IMR-90 (cell line): ENCODE measurements around the gene ADCY2. TPM values are rescaled to one million over a fixed set of nuclear protein-coding genes. Genes with fewer than 3 reads are reported as not detected.

ENCODE experiments used
- ATAC-seq: fragments of 200-7000 bp; cut with Tn5 transposase; 2 replicates; pipeline ENCODE4 v1.9.1; 2020; ENCODE audit warnings: low read depth, mild to moderate bottlenecking, moderate library complexity
- BruUV-seq: library from RNA; stranded (reverse); fragments of 400-500 nt; replicated peaks from 2 replicates; lab custom pipeline; 2021; lab: Mats Ljungman, UMichigan
- CTCF ChIA-PET: fragments of 300-600 bp; formaldehyde crosslinking; extraction: SDS; loops from one replicate; lab custom pipeline; 2021; ENCODE audit warnings: antibody characterized with exemption; lab: Yijun Ruan, JAX
- POLR2A ChIA-PET: fragments of 300-600 bp; sonication (Branson Sonifier 250); formaldehyde crosslinking; loops from one replicate; lab custom pipeline; 2022; ENCODE audit warnings: antibody characterized with exemption; ENCODE audit not compliant: unreplicated experiment; lab: Charles Lee
- DNase-seq: peaks from one replicate; pipeline ENCODE4 v3.0.0; 2013
- H2AFZ ChIP-seq: replicated peaks from 2 replicates; pipeline ENCODE3; 2013; ENCODE audit warnings: low read length, mild to moderate bottlenecking; ENCODE audit not compliant: poor library complexity
- H2AK5ac ChIP-seq: 2 replicates; pipeline ENCODE4 v1.6.1; 2013; ENCODE audit warnings: low read depth, low read length, inconsistent platforms
- H2AK9ac ChIP-seq: replicated peaks from 2 replicates; pipeline ENCODE3; 2013; ENCODE audit warnings: mild to moderate bottlenecking, low read depth, low read length, moderate library complexity; ENCODE audit not compliant: poor library complexity
- H2BK120ac ChIP-seq: 2 replicates; pipeline ENCODE4 v1.6.1; 2013; ENCODE audit warnings: low read depth, low read length, inconsistent platforms
- H2BK15ac ChIP-seq: 3 replicates; pipeline ENCODE4 v1.6.1; 2013; ENCODE audit warnings: low read depth, low read length, inconsistent platforms
- H2BK20ac ChIP-seq: 2 replicates; pipeline ENCODE4 v1.6.1; 2013; ENCODE audit warnings: low read depth, mild to moderate bottlenecking, inconsistent platforms, low read length, moderate library complexity
- H2BK5ac ChIP-seq: 2 replicates; pipeline ENCODE4 v1.6.1; 2013; ENCODE audit warnings: mild to moderate bottlenecking, low read depth, low read length, inconsistent platforms; ENCODE audit not compliant: poor library complexity, severe bottlenecking
- H3K14ac ChIP-seq: replicated peaks from 2 replicates; pipeline ENCODE4 v1.6.1; 2013; ENCODE audit warnings: low read depth, low read length, inconsistent platforms
- H3K18ac ChIP-seq: 2 replicates; pipeline ENCODE4 v1.6.1; 2013; ENCODE audit warnings: low read depth, low read length, control low read depth
- H3K23ac ChIP-seq: 2 replicates; pipeline ENCODE4 v1.6.1; 2013; ENCODE audit warnings: low read depth, low read length, inconsistent platforms
- H3K27ac ChIP-seq: 2 replicates; pipeline ENCODE4 v1.5.1; 2013; ENCODE audit warnings: mild to moderate bottlenecking, control low read depth, low read length; ENCODE audit not compliant: insufficient read depth
- H3K27me3 ChIP-seq: 2 replicates; pipeline ENCODE4 v1.6.1; 2013; ENCODE audit warnings: low read length; ENCODE audit not compliant: control insufficient read depth, insufficient read depth
- H3K36me3 ChIP-seq: 2 replicates; pipeline ENCODE4 v1.6.1; 2013; ENCODE audit warnings: low read length, mixed read lengths; ENCODE audit not compliant: control insufficient read depth, insufficient read depth
- H3K4ac ChIP-seq: 2 replicates; pipeline ENCODE4 v1.6.1; 2013; ENCODE audit warnings: low read depth, low read length, inconsistent platforms
- H3K4me1 ChIP-seq: 2 replicates; pipeline ENCODE4 v1.6.1; 2013; ENCODE audit warnings: low read length, mixed read lengths; ENCODE audit not compliant: control insufficient read depth, insufficient read depth
- H3K4me2 ChIP-seq: 2 replicates; pipeline ENCODE4 v1.6.1; 2013; ENCODE audit warnings: low read depth, mild to moderate bottlenecking, control low read depth, low read length, moderate library complexity
- H3K4me3 ChIP-seq: 2 replicates; pipeline ENCODE4 v1.5.1; 2013; ENCODE audit warnings: low read depth, mild to moderate bottlenecking, control low read depth, low read length, moderate library complexity; ENCODE audit not compliant: insufficient read depth
- H3K56ac ChIP-seq: 2 replicates; pipeline ENCODE4 v1.6.1; 2013; ENCODE audit warnings: low read length, inconsistent platforms; ENCODE audit not compliant: insufficient read depth; ENCODE audit errors: extremely low read depth
- H3K79me1 ChIP-seq, 2 experiments: 2 replicates each; pipeline ENCODE4 v1.6.1; 2013; ENCODE audit warnings: low read length in 2 of 2, inconsistent platforms in 1 of 2, low read depth in 1 of 2
- H3K9ac ChIP-seq: 2 replicates; pipeline ENCODE4 v1.6.1; 2013; ENCODE audit warnings: low read depth, low read length, control low read depth
- H3K9me1 ChIP-seq: 2 replicates; pipeline ENCODE4 v1.6.1; 2013; ENCODE audit warnings: low read length, inconsistent platforms; ENCODE audit not compliant: insufficient read depth
- H3K9me3 ChIP-seq: 2 replicates; pipeline ENCODE4 v1.6.1; 2013; ENCODE audit warnings: low read length; ENCODE audit not compliant: control insufficient read depth, insufficient read depth
- H4K20me1 ChIP-seq: 2 replicates; pipeline ENCODE4 v1.6.1; 2013; ENCODE audit warnings: low read length, inconsistent platforms; ENCODE audit not compliant: insufficient read depth
- H4K5ac ChIP-seq: 2 replicates; pipeline ENCODE4 v1.6.1; 2013; ENCODE audit warnings: mild to moderate bottlenecking, low read depth, low read length, control low read depth
- H4K8ac ChIP-seq, 2 experiments: 2 replicates each; pipeline ENCODE4 v1.6.1; 2013; ENCODE audit warnings: low read depth in 2 of 2, low read length in 2 of 2, control low read depth in 1 of 2, inconsistent platforms in 1 of 2
- H4K91ac ChIP-seq: 2 replicates; pipeline ENCODE4 v1.6.1; 2013; ENCODE audit warnings: low read depth, low read length, inconsistent platforms; ENCODE audit not compliant: insufficient read depth
- MXI1 ChIP-seq: IDR thresholded peaks from 2 replicates; pipeline ENCODE4 v1.6.1; 2012; ENCODE audit warnings: low read depth, mild to moderate bottlenecking, low read length, moderate library complexity, borderline replicate concordance
- POLR2A ChIP-seq: IDR thresholded peaks from 2 replicates; pipeline ENCODE4 v1.6.1; 2012; ENCODE audit warnings: mild to moderate bottlenecking, low read depth, low read length
- RAD21 ChIP-seq: IDR thresholded peaks from 2 replicates; pipeline ENCODE4 v1.6.1; 2012; ENCODE audit warnings: low read length, improper control_type of control experiment
- RFX5 ChIP-seq: IDR thresholded peaks from 2 replicates; pipeline ENCODE4 v1.8.0; 2012; ENCODE audit warnings: low read depth, mild to moderate bottlenecking, low read length, moderate library complexity
- WGBS, 2 experiments: methylation state at CpG; one replicate each; pipeline versions ENCODE4 v1.1.5 to v1.1.7; 2013; ENCODE audit warnings: missing lambda C conversion rate in 2 of 2; ENCODE audit not compliant: insufficient read length in 1 of 2; ENCODE audit errors: extremely low coverage in 2 of 2; 5-methylcytosine and 5-hydroxymethylcytosine counted together
- dilution Hi-C: fragments of 300-500 bp; cut with HindIII; formaldehyde crosslinking; loops from one replicate; pipeline ENCODE4 v1.14.3; 2018; ENCODE audit warnings: low sequenced_read_pairs; ENCODE audit not compliant: unreplicated experiment
- in situ Hi-C: fragments of 300-500 bp; cut with MboI; formaldehyde crosslinking; loops from 3 replicates; pipeline ENCODE4 v1.14.3; 2019; ENCODE audit warnings: low sequenced_read_pairs, inconsistent platforms, mixed read lengths
- intact Hi-C: fragments of 100-400 bp; cut with micrococcal nuclease; formaldehyde crosslinking; loops from 2 replicates; pipeline ENCODE4 v1.10.0; 2022
- polyA plus RNA-seq, 3 experiments: library from polyadenylated mRNA; depleted of rRNA; stranded (reverse); fragments of >200 nt; gene quantifications; 2 replicates each; pipeline ENCODE4 v1.2.3, GENCODE V29; 2012; ENCODE audit warnings: low replicate concordance in 1 of 3
- total RNA-seq: library from RNA; depleted of rRNA; stranded (reverse); fragments of >200 nt; gene quantifications from 2 replicates; pipeline ENCODE4 v1.2.3, GENCODE V29; 2012
- TF ChIP-seq, protein P1 (sequence below): fragments of 150-350 bp; IDR thresholded peaks from 2 replicates; pipeline ENCODE4 v1.6.1; 2016; ENCODE audit warnings: low read depth, mild to moderate bottlenecking, low read length, moderate library complexity, borderline replicate concordance

ADCY2 gene
- total and polyA plus RNA-seq, 2 of the 4 experiments (the other 2 are of a cell fraction) = not detected

DNA sequence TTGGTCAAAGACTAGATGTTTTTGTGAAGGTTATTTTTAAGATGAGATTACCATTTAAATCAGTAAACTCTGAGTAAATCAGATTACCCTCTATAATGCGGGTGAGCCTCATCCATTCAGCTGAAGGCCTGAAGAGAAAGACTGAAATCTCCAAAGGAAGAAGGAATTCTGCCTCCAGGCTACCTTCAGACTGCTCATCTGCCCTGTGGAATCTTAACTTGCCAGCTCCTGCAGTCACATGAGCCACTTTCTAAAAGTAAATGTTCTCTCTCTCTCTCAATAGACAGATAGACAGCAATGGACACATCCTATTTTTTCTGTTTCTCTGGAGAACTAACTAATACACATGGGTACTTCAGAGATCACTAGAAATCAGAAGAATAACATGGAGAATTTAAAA, 272.2 kb downstream of the ADCY2 start:
- Histone ChIP-seq H4K5ac (no peak overlapping the region), H2BK120ac (no peak overlapping the region), H3K27me3 (no peaks in the 10 kb centered on the region), H3K36me3 (no peaks in the 10 kb centered on the region), H3K14ac (no peak overlapping the region), H3K23ac (no peak overlapping the region), H2AK9ac (no peak overlapping the region), H3K4ac (no peak overlapping the region), H3K27ac (no peak overlapping the region), H4K8ac (no peak overlapping the region), H3K9ac (no peak overlapping the region), H3K4me2 (no peak overlapping the region), H3K4me1 (no peaks in the 10 kb centered on the region), H2AFZ (no peak overlapping the region), H3K18ac (no peak overlapping the region), H3K4me3 (no peak overlapping the region), H2AK5ac (no peak overlapping the region), H2BK5ac (no peak overlapping the region), H2BK20ac (no peak overlapping the region), H4K91ac (no peak overlapping the region), H2BK15ac (no peak overlapping the region), H3K9me1 (no peaks in the 10 kb centered on the region), H3K79me1 (no peaks in the 10 kb centered on the region), H3K9me3 (peaks cover 14% of the 10 kb centered on the region), H3K56ac (no peak overlapping the region), H4K20me1 (no peaks in the 10 kb centered on the region)
- no peak for ATAC-seq
- CTCF ChIA-PET = no interaction called here
- no peak for DNase-seq
- dilution Hi-C loops (no loop called here), in situ Hi-C loops (no loop called here), intact Hi-C loops (no loop called here)
- TF ChIP-seq RAD21 (no peak), MXI1 (no peak), RFX5 (no peak), POLR2A (no peak)
- TF ChIP-seq, protein P1, sequence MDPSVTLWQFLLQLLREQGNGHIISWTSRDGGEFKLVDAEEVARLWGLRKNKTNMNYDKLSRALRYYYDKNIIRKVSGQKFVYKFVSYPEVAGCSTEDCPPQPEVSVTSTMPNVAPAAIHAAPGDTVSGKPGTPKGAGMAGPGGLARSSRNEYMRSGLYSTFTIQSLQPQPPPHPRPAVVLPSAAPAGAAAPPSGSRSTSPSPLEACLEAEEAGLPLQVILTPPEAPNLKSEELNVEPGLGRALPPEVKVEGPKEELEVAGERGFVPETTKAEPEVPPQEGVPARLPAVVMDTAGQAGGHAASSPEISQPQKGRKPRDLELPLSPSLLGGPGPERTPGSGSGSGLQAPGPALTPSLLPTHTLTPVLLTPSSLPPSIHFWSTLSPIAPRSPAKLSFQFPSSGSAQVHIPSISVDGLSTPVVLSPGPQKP = no peak
- no TSS peak for BruUV-seq
- POLR2A ChIA-PET = no interaction called here
- no CpG with 5 or more reads among the region's 1 CpG for WGBS, 2 experiments
